ENCODE data around the gene OSBPL10.

- TF ChIP-seq POLR2A (IDR thresholded peaks at IDR 0.05; ENCODE audit: low read depth, low read length) (no peak), POLR2AphosphoS5 (IDR thresholded peaks at IDR 0.05; ENCODE audit: low read depth, low read length) (no peak), PAX5 (IDR thresholded peaks at IDR 0.05; ENCODE audit: insufficient read depth, low read length, severe bottlenecking) (no peak), TAF1 (IDR thresholded peaks at IDR 0.05; ENCODE audit: low read depth, low read length) (no peak), SPI1 (IDR thresholded peaks at IDR 0.05; ENCODE audit: low read depth, low read length) (no peak)
Measured at GRCh38 chr3:31922962-31923361, 58.1 kb downstream of the OSBPL10 start.
